Neural cell (in vitro differentiated cells): ENCODE measurements around the gene PLEKHG5. TPM values are rescaled to one million over a fixed set of nuclear protein-coding genes. Genes with fewer than 3 reads are reported as not detected.

ENCODE experiments used
- H2AFZ ChIP-seq: fragments of 200-600, 300-800 bp; sonication (generic), shearing (Covaris generic); 2 replicates; pipeline ENCODE4 v1.6.0; 2014; ENCODE audit warnings: low read depth, mild to moderate bottlenecking, antibody characterized with exemption, low read length, moderate library complexity
- H3F3A ChIP-seq: fragments of 200-600 bp; shearing (Covaris generic); 2 replicates; pipeline ENCODE4 v1.6.1; 2016; ENCODE audit warnings: mild to moderate bottlenecking, moderate library complexity, mixed read lengths, antibody characterized with exemption, low read length; ENCODE audit not compliant: insufficient read depth, poor library complexity, severe bottlenecking
- H3K27ac ChIP-seq: fragments of 200-600, 300-800 bp; sonication (generic), shearing (Covaris generic); 2 replicates; pipeline ENCODE4 v1.5.1; 2014; ENCODE audit warnings: mild to moderate bottlenecking, low read length, moderate library complexity
- H3K27me3 ChIP-seq: fragments of 300-800, 200-600 bp; sonication (generic), shearing (Covaris generic); 2 replicates; pipeline ENCODE4 v1.6.0; 2014; ENCODE audit warnings: mild to moderate bottlenecking, low read depth, low read length, moderate library complexity; ENCODE audit not compliant: insufficient read depth
- H3K36me3 ChIP-seq: fragments of 300-800, 200-600 bp; sonication (generic), shearing (Covaris generic); 2 replicates; pipeline ENCODE4 v1.5.1; 2014; ENCODE audit warnings: mild to moderate bottlenecking, antibody characterized with exemption, low read length, moderate library complexity; ENCODE audit not compliant: insufficient read depth
- H3K4me2 ChIP-seq: fragments of 300-800, 200-600 bp; sonication (generic), shearing (Covaris generic); 2 replicates; pipeline ENCODE4 v1.6.0; 2014; ENCODE audit warnings: mild to moderate bottlenecking, low read length
- H3K4me3 ChIP-seq: fragments of 300-800, 200-600 bp; sonication (generic), shearing (Covaris generic); 2 replicates; pipeline ENCODE4 v1.5.1; 2014; ENCODE audit warnings: mild to moderate bottlenecking, low read length, moderate library complexity
- H3K79me2 ChIP-seq: fragments of 200-600 bp; shearing (Covaris generic); replicated peaks from 2 replicates; pipeline ENCODE4 v1.6.0; 2014; ENCODE audit warnings: mild to moderate bottlenecking, low read length, moderate library complexity; ENCODE audit not compliant: insufficient read depth
- H3K9ac ChIP-seq: fragments of 300-800, 200-600 bp; sonication (generic), shearing (Covaris generic); 2 replicates; pipeline ENCODE4 v1.6.1; 2016; ENCODE audit warnings: mild to moderate bottlenecking, low read length, mixed read lengths
- H3K9me2 ChIP-seq: fragments of 200-600 bp; shearing (Covaris generic); 2 replicates; pipeline ENCODE4 v1.6.1; 2016; ENCODE audit warnings: mild to moderate bottlenecking, low read length, mixed read lengths; ENCODE audit not compliant: insufficient read depth
- H3K9me3 ChIP-seq: fragments of 200-600, 300-800 bp; sonication (generic), shearing (Covaris generic); 2 replicates; pipeline ENCODE4 v1.6.1; 2016; ENCODE audit warnings: mild to moderate bottlenecking, mixed run types, low read length, moderate library complexity, mixed read lengths
- H4K20me1 ChIP-seq: fragments of 200-600 bp; shearing (Covaris generic); 2 replicates; pipeline ENCODE4 v1.6.1; 2016; ENCODE audit warnings: mild to moderate bottlenecking, mixed run types; ENCODE audit not compliant: insufficient read depth
- EZH2 ChIP-seq: fragments of 200-600, 300-800 bp; shearing (Covaris generic), sonication (generic); IDR thresholded peaks from 2 replicates; pipeline ENCODE4 v1.6.1; 2014; ENCODE audit warnings: antibody characterized with exemption, low read length, borderline replicate concordance, mild to moderate bottlenecking; ENCODE audit not compliant: insufficient read depth, poor library complexity, severe bottlenecking
- POLR2AphosphoS5 ChIP-seq: IDR thresholded peaks from 2 replicates; pipeline ENCODE4 v1.6.1; 2012
- SMC3 ChIP-seq: fragments of 450-650 bp; conservative IDR thresholded peaks from 2 replicates; pipeline ENCODE4 v1.6.1; 2014; ENCODE audit warnings: antibody characterized with exemption, mild to moderate bottlenecking, moderate library complexity; ENCODE audit not compliant: poor library complexity
- polyA plus RNA-seq: library from polyadenylated mRNA; depleted of rRNA; stranded (reverse); fragments of >200 nt; gene quantifications from 2 replicates; pipeline ENCODE4 v1.2.3, GENCODE V29; 2014
- TF ChIP-seq, protein P1 (sequence below): fragments of 450-650 bp; IDR thresholded peaks from 2 replicates; pipeline ENCODE4 v1.5.1; 2014; ENCODE audit warnings: antibody characterized with exemption, mild to moderate bottlenecking, moderate library complexity; ENCODE audit not compliant: poor library complexity, severe bottlenecking

PLEKHG5 gene
- polyA plus RNA-seq, 1 donor from 2014 or later = 24.0 TPM

DNA sequence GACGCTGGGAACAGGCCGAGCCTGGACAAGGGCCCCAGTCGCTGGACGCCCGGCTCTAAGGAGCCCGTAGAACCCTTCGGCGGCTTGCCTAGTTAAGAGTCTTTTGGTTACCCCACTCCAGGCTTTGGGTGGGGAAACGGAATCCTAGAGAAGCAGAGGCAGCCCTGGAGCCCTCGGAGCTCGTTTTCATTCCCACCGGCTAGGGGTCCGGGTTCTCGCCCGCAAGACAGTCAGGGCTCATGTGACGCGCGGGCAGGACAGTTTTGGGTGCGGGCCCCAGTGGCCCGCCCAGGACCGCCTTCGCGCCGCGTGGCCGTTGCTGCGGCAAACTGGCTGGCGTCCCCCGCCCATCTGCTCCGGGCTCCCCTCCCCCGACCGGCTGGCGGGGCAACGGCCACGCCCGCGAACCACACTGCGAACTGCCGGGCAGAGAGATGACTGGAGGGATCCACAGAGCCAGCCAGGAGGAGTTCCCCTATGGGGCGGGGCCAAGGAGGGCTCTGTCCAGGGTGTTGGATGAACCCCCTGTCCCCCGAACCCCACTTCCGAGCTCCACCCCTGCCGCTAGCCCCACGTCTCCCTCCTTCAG, 70.9 kb downstream of the PLEKHG5 start:
- Histone ChIP-seq H3K9me2 (no peaks in the 10 kb centered on the region), H3K4me2 (no peak overlapping the region), H2AFZ (no peak overlapping the region), H4K20me1 (no peaks in the 10 kb centered on the region), H3K36me3 (no peaks in the 10 kb centered on the region), H3K27me3 (peaks cover 90% of the 10 kb centered on the region), H3K9ac (no peak overlapping the region), H3K4me3 (no peak overlapping the region), H3F3A (no peaks in the 10 kb centered on the region), H3K9me3 (no peaks in the 10 kb centered on the region), H3K79me2 (no peaks in the 10 kb centered on the region), H3K27ac (no peak overlapping the region)
- no peak for TF ChIP-seq POLR2AphosphoS5
- peak; percentile 5 for TF ChIP-seq EZH2

DNA sequence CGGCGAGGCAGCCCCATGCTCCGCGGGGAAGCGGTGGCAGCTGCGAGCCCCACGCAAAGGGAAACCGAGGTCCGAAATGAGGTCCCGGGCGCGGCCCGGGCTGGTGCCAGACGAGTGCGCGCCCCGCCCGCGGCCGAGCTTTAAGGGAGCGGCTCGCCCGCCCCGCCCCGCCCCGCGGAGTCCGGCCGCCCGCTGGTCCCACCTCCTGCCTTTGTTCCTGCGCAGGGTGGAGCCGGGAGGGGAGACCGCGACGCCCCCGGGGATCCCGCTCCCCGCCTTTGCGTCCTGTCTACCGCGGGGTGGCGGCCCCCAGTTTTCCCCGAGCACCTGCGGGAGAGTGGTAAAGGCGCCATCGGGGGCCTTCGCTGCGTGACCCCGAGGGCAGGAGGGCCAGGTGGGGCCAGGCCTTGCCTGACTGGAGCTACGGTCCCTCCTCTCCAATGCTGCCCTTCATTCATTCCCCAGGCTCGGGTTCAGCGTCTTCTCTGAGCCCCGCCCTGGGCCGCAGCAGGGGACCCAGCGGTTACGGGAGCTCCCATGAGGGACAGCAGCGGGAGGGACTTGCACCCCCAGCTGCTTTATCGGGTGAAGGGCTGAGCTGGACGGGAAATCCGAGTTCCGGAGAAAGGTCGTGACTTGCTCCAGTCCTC, 71.5 kb downstream of the PLEKHG5 start, which contains the start of gene HES2:
HES2 (minus strand) TSS at position 116 of the 650 bp plus-strand sequence; CDS start at position 17, 99 bp downstream.
- TF ChIP-seq, protein P1, sequence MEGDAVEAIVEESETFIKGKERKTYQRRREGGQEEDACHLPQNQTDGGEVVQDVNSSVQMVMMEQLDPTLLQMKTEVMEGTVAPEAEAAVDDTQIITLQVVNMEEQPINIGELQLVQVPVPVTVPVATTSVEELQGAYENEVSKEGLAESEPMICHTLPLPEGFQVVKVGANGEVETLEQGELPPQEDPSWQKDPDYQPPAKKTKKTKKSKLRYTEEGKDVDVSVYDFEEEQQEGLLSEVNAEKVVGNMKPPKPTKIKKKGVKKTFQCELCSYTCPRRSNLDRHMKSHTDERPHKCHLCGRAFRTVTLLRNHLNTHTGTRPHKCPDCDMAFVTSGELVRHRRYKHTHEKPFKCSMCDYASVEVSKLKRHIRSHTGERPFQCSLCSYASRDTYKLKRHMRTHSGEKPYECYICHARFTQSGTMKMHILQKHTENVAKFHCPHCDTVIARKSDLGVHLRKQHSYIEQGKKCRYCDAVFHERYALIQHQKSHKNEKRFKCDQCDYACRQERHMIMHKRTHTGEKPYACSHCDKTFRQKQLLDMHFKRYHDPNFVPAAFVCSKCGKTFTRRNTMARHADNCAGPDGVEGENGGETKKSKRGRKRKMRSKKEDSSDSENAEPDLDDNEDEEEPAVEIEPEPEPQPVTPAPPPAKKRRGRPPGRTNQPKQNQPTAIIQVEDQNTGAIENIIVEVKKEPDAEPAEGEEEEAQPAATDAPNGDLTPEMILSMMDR = no peak
- TF ChIP-seq EZH2 = peak; percentile 25
- Histone ChIP-seq H2AFZ (no peak within 1 kb of the TSS), H3K4me2 (no peak within 1 kb of the TSS), H3K27me3 (peaks cover 88% of the 10 kb centered on the region), H4K20me1 (no peaks in the 10 kb centered on the region), H3K9me3 (no peaks in the 10 kb centered on the region), H3K9me2 (no peaks in the 10 kb centered on the region), H3K79me2 (no peaks in the 10 kb centered on the region), H3K27ac (no peak within 1 kb of the TSS), H3F3A (no peaks in the 10 kb centered on the region), H3K4me3 (peak within 1 kb of the TSS; percentile 55), H3K36me3 (no peaks in the 10 kb centered on the region), H3K9ac (no peak within 1 kb of the TSS)

DNA sequence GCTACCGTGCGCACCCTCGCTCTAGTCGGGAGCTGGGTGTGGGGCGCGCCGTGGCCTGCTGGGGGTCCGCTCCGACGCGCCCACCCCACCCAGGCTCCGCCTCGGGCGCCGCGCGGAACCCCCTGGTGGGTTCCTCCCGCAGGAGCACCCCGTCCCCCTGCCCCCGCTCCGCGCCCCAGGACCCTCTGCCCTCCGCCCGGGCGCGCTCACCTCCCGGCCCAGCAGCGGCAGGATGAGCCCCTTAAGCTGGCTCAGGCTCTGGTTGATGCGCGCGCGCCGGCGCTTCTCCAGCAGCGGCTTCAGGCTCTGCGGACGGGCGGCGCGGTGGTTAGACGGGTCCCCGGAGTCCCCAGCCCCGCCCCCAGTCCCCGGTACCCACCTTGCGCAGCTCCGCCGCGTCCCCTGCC, 72.1 kb downstream of the PLEKHG5 start:
- Histone ChIP-seq H3K27me3 (peaks cover 89% of the 10 kb centered on the region), H4K20me1 (no peaks in the 10 kb centered on the region), H3K79me2 (no peaks in the 10 kb centered on the region), H2AFZ (no peak overlapping the region), H3F3A (no peaks in the 10 kb centered on the region), H3K36me3 (no peaks in the 10 kb centered on the region), H3K4me3 (peak overlapping the region; percentile 55), H3K9me3 (no peaks in the 10 kb centered on the region), H3K9me2 (no peaks in the 10 kb centered on the region), H3K27ac (no peak overlapping the region), H3K9ac (no peak overlapping the region), H3K4me2 (no peak overlapping the region)
- TF ChIP-seq EZH2 (peak; percentile 10), SMC3 (no peak)
